Adipose tissue (tissue), 3 donors: ENCODE data around the gene MDK. TPM values are rescaled to one million over a fixed set of nuclear protein-coding genes. Genes with fewer than 3 reads are reported as not detected.

Source experiments
- H3K27ac ChIP-seq: one replicate; pipeline ENCODE4 v1.5.1; 2013; ENCODE audit warnings: low read depth, low read length
- WGBS, 3 donors: extraction: QIAGEN DNeasy Blood & Tissue Kit; methylation state at CpG; one replicate each; pipeline ENCODE4 v1.1.7; 2013; 5-methylcytosine and 5-hydroxymethylcytosine counted together
- polyA plus RNA-seq, 3 donors: library from polyadenylated mRNA; stranded (reverse); fragments of 200-250 nt; gene quantifications; one replicate each; pipeline ENCODE4 v1.2.3, GENCODE V29; 2013
- donor health status: healthy with polysubstance abuse.
- donor health status: Bipolar disorder and iron deficiency.
- donor health status: healthy.

Gene MDK
- polyA plus RNA-seq = 10 to 100 TPM; 12.8 to 18.6 (median 17.7) TPM

- 1 to 2% (median 1%) methylated on average over 62 to 93 of the region's 96 CpGs for WGBS, 3 donors
- H3K27ac ChIP-seq = no peak within 1 kb of the TSS
Measured at GRCh38 chr11:46381048-46381818, at the start of gene MDK. Gene MDK, plus strand, starts transcription at chr11:46381669. Its CDS starts 389 bp downstream, at chr11:46382058.

- 16 to 32% (median 27%) methylated on average over 7 to 8 of the region's 8 CpGs for WGBS, 3 donors
- H3K27ac ChIP-seq = no peak overlapping the region
Measured at GRCh38 chr11:46332093-46332567, 49.3 kb upstream of the MDK start.

DNA sequence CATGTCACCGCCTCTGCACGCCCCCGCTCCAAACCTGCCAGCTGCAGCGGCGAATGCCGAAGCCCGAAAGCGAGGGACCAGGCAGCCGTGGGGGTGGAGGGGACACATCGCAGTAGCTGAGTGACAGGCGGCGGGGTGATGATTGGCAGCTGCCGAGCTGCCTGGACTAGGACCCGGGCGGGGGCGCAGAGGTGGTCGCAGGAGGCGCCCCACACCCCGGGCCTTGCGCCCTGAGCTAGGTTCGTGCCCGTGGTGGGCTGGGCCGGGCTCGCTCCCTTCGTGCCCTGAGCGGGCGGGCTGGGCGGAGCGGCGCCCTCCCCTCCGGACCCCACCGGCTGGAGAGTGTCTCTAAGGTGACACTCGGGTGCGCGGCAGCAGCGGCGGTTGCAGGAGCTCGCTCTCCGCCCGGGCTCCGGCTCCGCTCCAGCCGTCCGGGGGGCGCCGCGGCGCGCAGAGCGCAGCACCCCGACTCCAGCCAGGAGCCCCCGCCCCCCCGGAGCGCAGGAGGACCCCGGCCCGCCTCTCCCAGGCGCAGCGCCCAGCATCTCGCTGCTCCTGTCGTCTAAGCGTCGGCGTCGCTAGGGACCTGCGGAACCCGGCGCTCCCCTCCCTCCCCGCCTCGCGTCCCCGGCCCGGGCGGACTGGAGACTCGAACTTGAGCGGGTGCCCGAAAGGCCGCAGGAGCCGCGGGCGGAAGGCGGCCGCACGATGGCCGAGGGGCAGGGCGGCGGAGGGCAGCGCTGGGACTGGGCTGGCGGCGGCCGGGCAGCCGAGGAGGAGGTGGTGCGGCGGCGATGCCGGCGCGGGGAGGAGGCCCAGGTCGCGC, 48.7 kb upstream of the MDK start:
- 1 to 2% (median 2%) methylated on average over 76 to 99 of the region's 99 CpGs for WGBS, 3 donors

GRCh38 chr11:46333394-46333947, 48.0 kb upstream of the MDK start:
- 14 to 35% (median 16%) methylated on average over 25 of the region's 25 CpGs for WGBS, 3 donors
- H3K27ac ChIP-seq = no peak overlapping the region

More for the DNA sequence above, 48.7 kb upstream of the MDK start:
- H3K27ac ChIP-seq = no peak overlapping the region

- WGBS, 3 donors = 88 to 93% (median 91%) methylated on average over 3 of the region's 3 CpGs
- no peak overlapping the region for H3K27ac ChIP-seq
Measured at GRCh38 chr11:46334211-46334610, 47.3 kb upstream of the MDK start.

- no peak overlapping the region for H3K27ac ChIP-seq
- WGBS, 3 donors = 82 to 94% (median 94%) methylated on average over 6 of the region's 6 CpGs
Measured at GRCh38 chr11:46335271-46335670, 46.2 kb upstream of the MDK start.

GRCh38 chr11:46335890-46336562, 45.4 kb upstream of the MDK start:
- WGBS, 3 donors = 86 to 92% (median 89%) methylated on average over 11 of the region's 11 CpGs

DNA sequence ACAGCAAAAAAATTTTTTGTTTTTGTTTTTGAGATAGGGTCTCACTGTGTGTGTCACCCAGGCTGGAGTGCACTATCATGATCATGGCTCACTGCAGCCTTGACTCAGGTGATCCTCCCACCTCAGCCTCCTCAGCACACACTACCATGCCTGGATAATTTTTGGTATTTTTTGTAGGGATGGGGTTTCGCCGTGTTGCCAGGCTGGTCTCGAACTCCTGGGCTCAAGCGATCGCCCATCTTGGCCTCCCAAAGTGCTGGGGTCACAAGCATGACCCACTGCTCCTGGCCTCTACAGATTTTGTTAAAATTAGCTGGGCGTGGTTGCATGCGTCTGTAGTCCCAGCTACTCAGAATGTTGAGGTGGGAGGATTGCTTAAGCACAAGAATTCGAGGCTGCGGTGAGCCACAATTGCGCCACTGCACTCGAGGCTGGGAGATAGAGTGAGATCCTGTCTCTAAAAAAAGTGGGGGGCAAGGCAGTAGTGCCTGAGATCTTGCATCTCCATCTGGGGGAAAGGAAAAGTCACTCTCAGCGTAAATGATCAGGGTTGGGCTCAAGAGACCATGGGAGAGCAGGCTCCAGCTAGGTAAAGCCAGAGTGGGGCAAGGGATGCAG, 44.8 kb upstream of the MDK start:
- H3K27ac ChIP-seq = no peak overlapping the region
- WGBS, 3 donors = 66 to 94% (median 70%) methylated on average over 12 of the region's 12 CpGs

More at GRCh38 chr11:46335890-46336562, 45.4 kb upstream of the MDK start:
- no peak overlapping the region for H3K27ac ChIP-seq

GRCh38 chr11:46337626-46338345, 43.7 kb upstream of the MDK start:
- WGBS, 3 donors = 83 to 92% (median 91%) methylated on average over 13 of the region's 13 CpGs
- no peak overlapping the region for H3K27ac ChIP-seq

GRCh38 chr11:46338636-46338987, 42.9 kb upstream of the MDK start:
- 24 to 29% (median 25%) methylated on average over 9 of the region's 9 CpGs for WGBS, 3 donors
- no peak overlapping the region for H3K27ac ChIP-seq

DNA sequence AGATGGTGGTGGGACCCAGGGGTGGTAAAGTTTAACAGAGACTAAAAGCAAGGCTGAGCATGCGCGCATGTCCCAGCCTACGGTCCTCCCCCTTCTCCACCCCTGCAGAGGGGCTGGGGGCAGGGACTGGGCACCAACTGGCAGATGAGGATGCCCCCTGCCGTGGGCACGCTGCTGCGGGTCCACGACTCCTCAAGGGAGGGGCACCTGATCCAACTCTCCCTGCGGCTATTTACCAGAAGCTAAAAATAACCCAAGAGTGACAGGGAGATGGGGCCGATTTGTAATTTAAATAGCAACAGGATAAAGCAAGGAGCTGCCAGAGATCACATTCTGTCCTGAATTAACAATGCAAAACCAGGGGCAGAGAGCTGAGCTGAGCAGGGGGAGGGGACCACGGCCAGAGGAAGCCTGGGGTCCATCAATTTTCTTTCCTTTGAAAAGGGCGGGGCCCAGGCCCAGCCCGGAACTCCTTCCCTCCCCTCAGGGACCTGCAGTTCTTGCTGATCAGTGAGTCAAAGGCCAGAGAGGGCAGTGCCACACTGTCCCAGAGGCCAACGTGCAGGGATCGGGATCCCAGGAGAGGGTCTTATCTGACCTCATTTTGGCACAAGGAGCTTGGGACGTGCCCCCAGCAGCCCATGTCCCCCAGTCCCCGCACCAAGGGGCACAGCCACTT, 42.3 kb upstream of the MDK start:
- 20 to 28% (median 25%) methylated on average over 14 to 16 of the region's 16 CpGs for whole genome bisulfite sequencing, 3 donors
- H3K27ac ChIP-seq = no peak overlapping the region

DNA sequence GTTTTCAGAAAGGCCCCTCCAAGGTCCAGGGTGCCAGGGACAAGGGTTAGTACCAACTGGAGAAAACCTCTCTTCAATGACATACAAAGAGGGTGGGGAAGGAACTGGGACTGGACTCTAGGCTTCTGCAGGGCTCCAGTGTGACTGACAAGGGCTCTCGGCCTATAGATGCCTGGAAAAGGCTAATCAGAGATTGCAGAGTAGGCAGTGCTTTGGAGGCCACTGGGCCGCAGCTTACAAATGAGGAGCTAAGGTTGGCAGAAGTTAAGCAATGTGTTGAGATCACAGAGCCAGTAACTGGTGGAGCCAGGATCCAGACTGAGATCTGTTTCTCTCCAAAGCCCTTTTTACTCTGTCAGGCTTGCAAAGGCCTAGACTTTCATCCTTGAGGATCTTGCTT, 41.7 kb upstream of the MDK start:
- no peak overlapping the region for H3K27ac ChIP-seq
- WGBS, 3 donors = 59 to 88% (median 63%) methylated on average over 2 of the region's 2 CpGs

- H3K27ac ChIP-seq = no peak overlapping the region
- 92 to 96% (median 92%) methylated on average over 3 of the region's 3 CpGs for WGBS, 3 donors
Measured at GRCh38 chr11:46341454-46341853, 40.0 kb upstream of the MDK start.

- H3K27ac ChIP-seq = no peak overlapping the region
- WGBS, 3 donors = 25 to 68% (median 29%) methylated on average over 5 of the region's 5 CpGs
Measured at GRCh38 chr11:46342239-46342638, 39.2 kb upstream of the MDK start.

GRCh38 chr11:46343520-46343919, 37.9 kb upstream of the MDK start:
- 62 to 69% (median 67%) methylated on average over 3 of the region's 3 CpGs for WGBS, 3 donors
- no peak overlapping the region for H3K27ac ChIP-seq

DNA sequence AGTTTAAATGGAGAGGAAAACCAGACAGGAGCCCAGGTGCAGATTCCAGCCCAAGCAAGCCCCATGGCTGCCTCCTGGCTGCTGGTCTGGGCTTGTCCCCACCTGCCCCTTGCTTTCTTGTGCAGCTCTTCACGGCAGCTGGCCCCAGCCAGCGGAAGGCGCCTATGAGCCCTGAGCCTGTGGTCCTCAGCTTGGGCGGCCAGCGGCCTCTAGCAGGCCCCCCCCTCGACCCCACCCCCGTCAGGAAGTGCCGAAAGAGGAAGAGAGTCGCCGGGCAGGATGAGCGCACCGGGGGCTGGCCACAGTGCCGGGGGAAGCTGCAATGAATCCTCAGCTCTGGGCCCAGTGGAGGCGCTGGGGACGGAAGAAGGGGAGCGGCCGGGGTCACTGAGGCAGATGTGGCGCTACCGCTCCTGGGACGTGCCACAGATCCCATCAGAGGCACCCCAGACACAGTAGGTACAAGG, 36.3 kb upstream of the MDK start:
- no peak overlapping the region for H3K27ac ChIP-seq
- whole genome bisulfite sequencing, 3 donors = 42 to 62% (median 45%) methylated on average over 20 of the region's 20 CpGs

DNA sequence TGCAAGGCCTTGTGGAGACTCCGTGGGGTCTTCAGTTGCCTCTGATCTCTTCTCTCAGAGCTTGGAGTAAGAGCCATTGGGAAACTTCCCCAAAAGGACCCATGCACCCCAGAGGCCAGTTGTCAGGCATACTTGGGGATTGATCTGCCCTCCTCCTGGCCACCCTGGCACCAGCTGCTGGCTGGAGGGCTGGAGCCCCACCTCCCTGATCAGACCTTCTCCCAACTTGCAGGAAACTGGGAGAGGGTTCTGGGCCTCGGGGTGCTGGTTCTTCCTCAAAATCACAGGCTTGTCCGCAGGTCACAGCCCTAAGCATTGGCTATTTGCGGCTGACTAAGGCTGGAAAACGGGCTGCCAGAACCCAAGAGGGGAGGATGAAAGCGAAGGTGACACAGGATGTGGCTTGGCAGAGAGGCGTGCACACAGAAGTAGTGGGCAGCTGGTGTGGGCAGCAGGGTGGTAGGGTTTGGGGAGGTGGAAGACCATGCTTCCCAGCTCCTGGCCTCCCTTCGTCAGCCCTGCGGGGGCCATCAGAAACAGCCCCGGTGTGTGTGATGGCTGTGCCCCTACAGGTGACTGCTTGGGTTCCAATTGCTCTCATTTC, 35.5 kb upstream of the MDK start:
- 46 to 79% (median 57%) methylated on average over 10 of the region's 10 CpGs for WGBS, 3 donors
- H3K27ac ChIP-seq = no peak overlapping the region
